Suprapubic skin (tissue), 4 donors: ENCODE results near the gene RNF17.

Source experiments
- EP300 ChIP-seq: sonication (generic); formaldehyde crosslinking; IDR thresholded peaks from one replicate; pipeline ENCODE4 v1.6.1; 2017; ENCODE audit warnings: antibody characterized with exemption
- POLR2A ChIP-seq, 2 donors: fragments of 450-650 bp; IDR thresholded peaks; one replicate each; pipeline ENCODE4 v1.6.1; 2017; ENCODE audit warnings: antibody characterized with exemption in 2 of 2, mild to moderate bottlenecking in 2 of 2, moderate library complexity in 2 of 2
- POLR2AphosphoS5 ChIP-seq, 3 donors: sonication (generic); formaldehyde crosslinking; IDR thresholded peaks; one replicate each; pipeline ENCODE4 v1.6.1; 2017; ENCODE audit warnings: antibody characterized with exemption in 3 of 3
- TF ChIP-seq, protein P1 (sequence below), 2 donors: fragments of 200-600 bp in 1 of 2; fragments of 450-650 bp in 1 of 2; sonication (generic) in 1 of 2; IDR thresholded peaks; one replicate each; pipeline ENCODE4 v1.5.1; 2016 to 2019; ENCODE audit warnings: antibody characterized with exemption in 2 of 2, mild to moderate bottlenecking in 1 of 2, moderate library complexity in 1 of 2

DNA sequence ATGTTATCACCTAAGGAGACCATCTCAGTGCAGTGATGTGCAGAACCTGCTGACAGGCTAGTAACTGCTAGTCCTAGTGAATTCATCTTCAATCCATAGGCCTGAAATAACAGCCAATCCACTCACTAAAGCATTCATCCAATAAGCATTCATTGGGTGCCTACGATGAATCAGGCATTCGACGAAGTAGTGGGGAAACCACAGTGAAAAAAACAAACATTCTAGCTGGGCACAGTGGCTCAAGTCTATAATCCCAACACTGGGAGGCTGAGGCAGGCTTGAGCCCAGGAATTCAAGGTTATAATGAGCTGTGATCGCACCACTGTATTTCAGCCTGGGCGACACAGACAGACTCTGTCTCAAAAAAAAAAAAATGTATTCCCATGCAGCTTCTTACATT is 135.6 kb downstream of the RNF17 start:
- TF ChIP-seq, protein P1, sequence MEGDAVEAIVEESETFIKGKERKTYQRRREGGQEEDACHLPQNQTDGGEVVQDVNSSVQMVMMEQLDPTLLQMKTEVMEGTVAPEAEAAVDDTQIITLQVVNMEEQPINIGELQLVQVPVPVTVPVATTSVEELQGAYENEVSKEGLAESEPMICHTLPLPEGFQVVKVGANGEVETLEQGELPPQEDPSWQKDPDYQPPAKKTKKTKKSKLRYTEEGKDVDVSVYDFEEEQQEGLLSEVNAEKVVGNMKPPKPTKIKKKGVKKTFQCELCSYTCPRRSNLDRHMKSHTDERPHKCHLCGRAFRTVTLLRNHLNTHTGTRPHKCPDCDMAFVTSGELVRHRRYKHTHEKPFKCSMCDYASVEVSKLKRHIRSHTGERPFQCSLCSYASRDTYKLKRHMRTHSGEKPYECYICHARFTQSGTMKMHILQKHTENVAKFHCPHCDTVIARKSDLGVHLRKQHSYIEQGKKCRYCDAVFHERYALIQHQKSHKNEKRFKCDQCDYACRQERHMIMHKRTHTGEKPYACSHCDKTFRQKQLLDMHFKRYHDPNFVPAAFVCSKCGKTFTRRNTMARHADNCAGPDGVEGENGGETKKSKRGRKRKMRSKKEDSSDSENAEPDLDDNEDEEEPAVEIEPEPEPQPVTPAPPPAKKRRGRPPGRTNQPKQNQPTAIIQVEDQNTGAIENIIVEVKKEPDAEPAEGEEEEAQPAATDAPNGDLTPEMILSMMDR (IDR thresholded peaks at IDR 0.05), result no peak
- no peak for TF ChIP-seq EP300
- no peak for TF ChIP-seq POLR2A (IDR thresholded peaks at IDR 0.05)
- TF ChIP-seq POLR2AphosphoS5 (IDR thresholded peaks at IDR 0.05), result no peak
